Measurements from ENCODE around the gene ATP11A.

GRCh38 chr13:112741185-112741755 lies 51.4 kb downstream of the ATP11A start:
- TF ChIP-seq GATA2 (IDR thresholded peaks at IDR 0.05; ENCODE audit: low read depth, low read length) (no peak), GATA3 (IDR thresholded peaks at IDR 0.05; ENCODE audit: low read depth, low read length) (no peak)
